Mucosa of descending colon (tissue), 3 donors: Measurements from ENCODE around the gene SAFB. TPM values are rescaled to one million over a fixed set of nuclear protein-coding genes. Genes with fewer than 3 reads are reported as not detected.

Experiments used
- ATAC-seq: fragments of 200-7000 bp; cut with Tn5 transposase; one replicate; pipeline ENCODE4 v1.9.1; 2020; ENCODE audit warnings: mild to moderate bottlenecking, moderate library complexity
- DNase-seq, 3 donors: peaks; one replicate each; pipeline ENCODE4 v3.0.0-alpha.2; 2020
- H3K36me3 ChIP-seq: fragments of 200-600 bp; one replicate; pipeline ENCODE4 v1.8.0; 2021; ENCODE audit warnings: low read depth, mild to moderate bottlenecking
- H3K4me1 ChIP-seq: fragments of 200-600 bp; one replicate; pipeline ENCODE4 v1.8.0; 2021; ENCODE audit warnings: low read depth, mild to moderate bottlenecking
- H3K4me3 ChIP-seq: fragments of 200-600 bp; one replicate; pipeline ENCODE4 v1.8.0; 2021; ENCODE audit warnings: mild to moderate bottlenecking
- H3K9me3 ChIP-seq: fragments of 200-600 bp; one replicate; pipeline ENCODE4 v1.8.0; 2021; ENCODE audit warnings: mild to moderate bottlenecking
- CTCF ChIP-seq: fragments of 200-600 bp; IDR thresholded peaks from one replicate; pipeline ENCODE4 v1.8.0; 2022; ENCODE audit warnings: antibody characterized with exemption, mild to moderate bottlenecking
- intact Hi-C, 2 donors: fragments of 100-400 bp; cut with DNase I in 1 of 2; cut with micrococcal nuclease in 1 of 2; formaldehyde crosslinking; loops; one replicate each; pipeline versions ENCODE4 v1.11.0 to v1.11.1; 2022; cut with DNase I, micrococcal nuclease
- total RNA-seq, 3 donors: library from RNA; stranded (reverse); fragmentation: NEBNext Ultra II Directional in 2 of 3; extraction: Animal tissue kit (Norgen Biotek cat#: 25700) in 2 of 3; gene quantifications; one replicate each; pipeline versions ENCODE4 v1.2.1 to v1.2.4, GENCODE V29; 2021 to 2023
- donor health status: DM: no; HTN: no; CAD: no; lungs with moderate emphysema.
- donor health status: DM: no; HTN: no; CAD: no.
- donor health status: DM: no; HTN: yes; CAD: no.

Gene SAFB
- total RNA-seq, 3 donors from 2014 or later, result 78.8 to 115 (median 83.3) TPM

DNA sequence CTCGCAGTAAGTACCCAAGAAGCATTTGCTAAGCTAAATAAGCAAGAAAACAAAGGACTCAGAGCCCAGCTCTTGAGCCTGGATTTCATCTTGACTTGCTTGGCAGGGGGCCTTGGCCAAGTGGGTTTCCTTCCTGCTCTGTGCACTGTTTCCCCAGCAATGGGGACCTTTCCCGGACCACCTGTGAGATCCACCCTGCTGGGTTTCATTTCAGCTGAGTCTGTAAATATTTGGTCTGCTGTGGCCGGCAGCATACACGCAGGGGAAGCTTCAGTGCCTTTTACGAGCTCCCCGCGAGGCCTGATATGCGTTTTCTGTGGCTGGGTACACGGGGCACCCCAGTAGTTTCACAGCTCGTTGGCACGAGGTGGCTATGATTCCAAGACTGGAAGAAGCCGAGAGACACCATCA lies 42.7 kb upstream of the SAFB start:
- no peak for ATAC-seq
- Histone ChIP-seq H3K4me3 (no peak overlapping the region), H3K36me3 (no peaks in the 10 kb centered on the region), H3K4me1 (no peaks in the 10 kb centered on the region), H3K9me3 (no peaks in the 10 kb centered on the region)
- intact Hi-C loops, result no loop called here
- DNase-seq, result no peak
- no peak for TF ChIP-seq CTCF

DNA sequence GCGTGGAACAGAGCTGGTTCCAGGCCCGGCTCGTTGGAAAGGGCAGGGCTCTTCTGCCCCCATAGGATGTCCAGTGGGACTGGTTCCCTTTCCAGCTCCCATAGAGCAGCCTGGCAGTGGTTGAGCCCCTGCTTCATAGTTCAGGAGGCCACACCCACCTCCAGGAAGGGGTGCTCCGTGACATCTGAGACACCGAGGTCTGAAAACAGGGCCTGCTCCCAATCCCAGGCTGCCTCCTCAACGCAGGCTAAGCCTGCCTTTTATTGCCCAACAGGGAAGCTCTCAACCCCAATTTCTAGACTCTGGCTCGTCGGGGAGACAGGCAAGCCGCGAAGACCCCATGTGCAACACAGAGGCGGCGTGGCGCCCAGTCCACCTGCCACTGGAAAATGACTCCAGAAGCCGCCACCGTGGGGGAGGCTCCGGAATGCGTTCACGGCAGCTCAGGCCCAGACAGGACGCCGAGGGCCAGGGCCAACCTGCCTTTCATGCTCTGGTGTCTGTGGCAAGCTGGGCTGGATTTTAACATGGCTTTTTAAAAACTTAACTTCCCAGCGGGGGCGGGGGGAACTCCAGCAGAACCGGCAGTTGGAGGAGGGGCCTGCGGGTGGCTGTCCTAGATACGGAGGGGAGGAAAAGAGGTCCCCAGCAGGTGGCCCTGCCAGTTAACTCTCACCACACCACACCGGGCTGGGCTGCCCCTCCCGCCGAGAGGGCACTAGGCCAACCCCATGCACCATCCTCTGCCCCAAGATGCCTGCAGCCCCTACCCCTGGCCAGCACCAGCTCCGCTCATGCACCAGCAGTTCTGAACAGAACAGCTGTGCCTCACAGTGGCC lies 37.2 kb upstream of the SAFB start:
- intact Hi-C loops, result no loop called here
- H3K36me3 ChIP-seq, result peaks cover 12% of the 10 kb centered on the region
- H3K9me3 ChIP-seq, result no peaks in the 10 kb centered on the region
- no peaks in the 10 kb centered on the region for H3K4me1 ChIP-seq
- ATAC-seq, result peak; percentile 14
- DNase-seq, result no peak
- H3K4me3 ChIP-seq, result no peak overlapping the region
- no peak for TF ChIP-seq CTCF

- intact Hi-C loops, result no loop called here
- ATAC-seq, result peak; percentile 4
- DNase-seq, result no peak
- Histone ChIP-seq H3K4me1 (no peaks in the 10 kb centered on the region), H3K9me3 (no peaks in the 10 kb centered on the region), H3K4me3 (no peak overlapping the region), H3K36me3 (peaks cover 14% of the 10 kb centered on the region)
- TF ChIP-seq CTCF, result no peak
Measured at GRCh38 chr19:5586300-5587070, 36.4 kb upstream of the SAFB start.

- no peak for TF ChIP-seq CTCF
- H3K36me3 ChIP-seq, result peaks cover 14% of the 10 kb centered on the region
- no peak overlapping the region for H3K4me3 ChIP-seq
- H3K9me3 ChIP-seq, result no peaks in the 10 kb centered on the region
- intact Hi-C loops, result no loop called here
- no peak for DNase-seq
- H3K4me1 ChIP-seq, result no peaks in the 10 kb centered on the region
- no peak for ATAC-seq
Measured at GRCh38 chr19:5587071-5587455, 35.8 kb upstream of the SAFB start.

- intact Hi-C loops, result no loop called here
- DNase-seq (no peak), ATAC-seq (no peak)
- Histone ChIP-seq H3K36me3 (peaks cover 14% of the 10 kb centered on the region), H3K9me3 (no peaks in the 10 kb centered on the region), H3K4me3 (no peak overlapping the region), H3K4me1 (no peaks in the 10 kb centered on the region)
- no peak for TF ChIP-seq CTCF
Measured at GRCh38 chr19:5587661-5588060, 35.2 kb upstream of the SAFB start.
